ENCODE results near the gene MAPKAPK3. TPM values are rescaled to one million over a fixed set of nuclear protein-coding genes. Genes with fewer than 3 reads are reported as not detected.

MAPKAPK3 gene
- total RNA-seq, 1 experiment from 2014 or later, result 88.2 TPM

DNA sequence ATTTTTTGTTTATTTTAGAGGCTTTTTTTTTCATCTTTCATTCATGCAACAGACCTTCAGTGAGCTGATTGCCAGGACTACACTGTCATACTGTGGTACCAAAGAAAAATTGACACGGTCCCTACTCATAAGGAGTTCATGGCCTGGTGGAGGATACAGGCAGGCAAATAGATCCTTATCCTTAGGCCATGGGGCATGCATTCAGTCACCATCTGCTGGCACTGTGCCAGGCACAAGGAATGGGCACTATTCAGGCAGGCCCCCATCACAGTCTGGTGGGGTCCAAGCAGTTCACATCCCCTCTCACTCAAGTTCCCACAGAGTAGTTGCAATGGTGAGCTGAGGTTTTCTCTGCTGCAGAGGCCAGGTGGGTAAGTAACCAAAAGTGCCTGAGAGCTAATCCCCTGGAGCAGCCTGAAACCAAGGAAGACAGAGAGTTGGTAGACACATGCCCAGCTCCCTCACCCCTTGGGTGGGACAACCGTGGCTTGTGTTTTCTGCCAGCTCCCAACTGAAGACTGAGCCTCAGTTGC, 22.6 kb upstream of the MAPKAPK3 start:
- no peak for DNase-seq
- BruUV-seq (replicated peaks), result no TSS peak
- H3K79me2 ChIP-seq (ENCODE audit: low read depth), result no peaks in the 10 kb centered on the region
- no peak overlapping the region for H2AFZ ChIP-seq
- no peak overlapping the region for H3K27ac ChIP-seq
- ChIA-PET POLR2A (ENCODE audit: unreplicated experiment) (interaction anchor here (0.7 kb wide), 1 partner anchor 23 kb away, joined by 3 read pairs; no protein-coding TSS in a partner anchor), CTCF (no interaction called here)
- no peak overlapping the region for H3K4me3 ChIP-seq
- no peaks in the 10 kb centered on the region for H3K9me2 ChIP-seq (ENCODE audit: insufficient read depth)
- TF ChIP-seq, protein P1, sequence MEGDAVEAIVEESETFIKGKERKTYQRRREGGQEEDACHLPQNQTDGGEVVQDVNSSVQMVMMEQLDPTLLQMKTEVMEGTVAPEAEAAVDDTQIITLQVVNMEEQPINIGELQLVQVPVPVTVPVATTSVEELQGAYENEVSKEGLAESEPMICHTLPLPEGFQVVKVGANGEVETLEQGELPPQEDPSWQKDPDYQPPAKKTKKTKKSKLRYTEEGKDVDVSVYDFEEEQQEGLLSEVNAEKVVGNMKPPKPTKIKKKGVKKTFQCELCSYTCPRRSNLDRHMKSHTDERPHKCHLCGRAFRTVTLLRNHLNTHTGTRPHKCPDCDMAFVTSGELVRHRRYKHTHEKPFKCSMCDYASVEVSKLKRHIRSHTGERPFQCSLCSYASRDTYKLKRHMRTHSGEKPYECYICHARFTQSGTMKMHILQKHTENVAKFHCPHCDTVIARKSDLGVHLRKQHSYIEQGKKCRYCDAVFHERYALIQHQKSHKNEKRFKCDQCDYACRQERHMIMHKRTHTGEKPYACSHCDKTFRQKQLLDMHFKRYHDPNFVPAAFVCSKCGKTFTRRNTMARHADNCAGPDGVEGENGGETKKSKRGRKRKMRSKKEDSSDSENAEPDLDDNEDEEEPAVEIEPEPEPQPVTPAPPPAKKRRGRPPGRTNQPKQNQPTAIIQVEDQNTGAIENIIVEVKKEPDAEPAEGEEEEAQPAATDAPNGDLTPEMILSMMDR (conservative IDR thresholded peaks at IDR 0.05), result no peak
- no peak for TF ChIP-seq EZH2 (IDR thresholded peaks at IDR 0.05; ENCODE audit: low read depth)
- H3K4me1 ChIP-seq (replicated peaks; ENCODE audit: insufficient read depth), result no peaks in the 10 kb centered on the region
- no peaks in the 10 kb centered on the region for H4K20me1 ChIP-seq (ENCODE audit: insufficient read depth)
- no peaks in the 10 kb centered on the region for H3K9me3 ChIP-seq (ENCODE audit: insufficient read depth, low read depth)
- peaks cover 5% of the 10 kb centered on the region; the same call in 1 of the 2 replicates for H3F3A ChIP-seq (ENCODE audit: insufficient read depth, low read depth)
- H3K27me3 ChIP-seq (ENCODE audit: insufficient read depth, low read depth), result no peaks in the 10 kb centered on the region
- no peak overlapping the region for H3K4me2 ChIP-seq
- intact Hi-C loops (cut with micrococcal nuclease; ENCODE audit: unreplicated experiment), result no loop called here
- no peaks in the 10 kb centered on the region for H3K36me3 ChIP-seq (ENCODE audit: low read depth)

DNA sequence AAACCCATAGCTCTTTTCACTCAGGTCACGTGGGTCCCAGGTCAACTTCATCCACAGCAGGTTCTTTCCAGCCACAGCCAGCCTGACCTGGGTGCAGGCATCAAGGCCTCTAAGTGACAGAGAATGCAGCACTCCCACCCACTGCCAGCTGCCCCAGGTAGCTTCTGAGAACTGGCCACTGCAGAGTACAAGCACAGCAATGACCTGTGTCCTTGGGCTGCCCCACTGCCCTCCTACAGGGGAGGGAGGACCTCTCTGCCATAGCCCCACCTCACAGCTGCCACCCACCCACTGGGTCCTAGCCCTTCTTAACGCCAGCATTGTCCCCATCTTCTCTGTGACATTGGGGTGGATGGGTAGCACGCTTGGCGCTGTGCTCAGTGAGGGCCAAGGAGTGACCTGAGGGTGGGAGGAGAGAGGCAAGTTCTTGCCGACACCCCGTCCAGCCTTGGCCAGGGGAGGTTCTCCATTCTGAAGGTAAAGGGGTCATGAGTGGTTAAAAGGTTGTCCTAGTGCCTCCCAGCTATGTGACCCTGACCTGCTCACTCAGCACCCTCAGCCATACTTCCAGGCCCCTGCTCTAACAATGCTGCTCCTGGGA, 17.7 kb upstream of the MAPKAPK3 start:
- H3K4me3 ChIP-seq, result no peak overlapping the region

DNA sequence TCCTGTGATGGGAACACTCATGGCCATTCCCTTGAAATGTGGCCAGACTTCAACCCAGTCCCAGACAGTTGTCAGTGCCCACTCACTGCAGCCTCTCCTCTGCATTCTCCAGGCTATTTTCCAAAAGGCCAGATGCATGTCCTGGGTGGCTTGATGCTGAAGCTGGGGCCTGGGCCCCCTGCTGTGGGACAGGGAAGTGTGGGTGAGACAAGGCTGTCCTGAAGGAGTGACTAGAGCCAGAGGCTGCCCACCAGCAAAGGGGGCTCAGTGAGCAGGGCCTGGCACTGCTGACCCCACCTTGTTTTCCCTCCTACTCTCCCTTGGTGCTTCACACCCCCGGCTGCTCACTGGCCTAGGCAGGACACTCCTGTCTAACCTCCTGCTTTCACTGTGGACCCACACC, 17.2 kb upstream of the MAPKAPK3 start:
- Histone ChIP-seq H3K27me3 (ENCODE audit: insufficient read depth, low read depth) (no peaks in the 10 kb centered on the region), H2AFZ (no peak overlapping the region), H3K4me2 (no peak overlapping the region), H3K9me2 (ENCODE audit: insufficient read depth) (no peaks in the 10 kb centered on the region), H3K79me2 (ENCODE audit: low read depth) (no peaks in the 10 kb centered on the region), H3K36me3 (ENCODE audit: low read depth) (no peaks in the 10 kb centered on the region), H3K4me3 (no peak overlapping the region), H4K20me1 (ENCODE audit: insufficient read depth) (no peaks in the 10 kb centered on the region), H3K27ac (no peak overlapping the region), H3F3A (ENCODE audit: insufficient read depth, low read depth) (peaks cover 5% of the 10 kb centered on the region; the same call in 1 of the 2 replicates), H3K9me3 (ENCODE audit: insufficient read depth, low read depth) (no peaks in the 10 kb centered on the region), H3K4me1 (replicated peaks; ENCODE audit: insufficient read depth) (peaks cover 28% of the 10 kb centered on the region)
- DNase-seq, result no peak
- ChIA-PET CTCF (no interaction called here), POLR2A (ENCODE audit: unreplicated experiment) (no interaction called here)
- BruUV-seq (replicated peaks), result no TSS peak
- intact Hi-C loops (cut with micrococcal nuclease; ENCODE audit: unreplicated experiment), result no loop called here
- no peak for TF ChIP-seq EZH2 (IDR thresholded peaks at IDR 0.05; ENCODE audit: low read depth)
- TF ChIP-seq, protein P1 (conservative IDR thresholded peaks at IDR 0.05), result no peak

More for the DNA sequence above, 17.7 kb upstream of the MAPKAPK3 start:
- no peak for DNase-seq
- no peak overlapping the region for H2AFZ ChIP-seq
- H3K9me2 ChIP-seq (ENCODE audit: insufficient read depth), result no peaks in the 10 kb centered on the region
- H3K27me3 ChIP-seq (ENCODE audit: insufficient read depth, low read depth), result no peaks in the 10 kb centered on the region
- no peak overlapping the region for H3K27ac ChIP-seq
- TF ChIP-seq EZH2 (IDR thresholded peaks at IDR 0.05; ENCODE audit: low read depth), result no peak
- TF ChIP-seq, protein P1 (conservative IDR thresholded peaks at IDR 0.05), result no peak
- H4K20me1 ChIP-seq (ENCODE audit: insufficient read depth), result no peaks in the 10 kb centered on the region
- no TSS peak for BruUV-seq (replicated peaks)
- CTCF ChIA-PET, result no interaction called here
- peaks cover 28% of the 10 kb centered on the region for H3K4me1 ChIP-seq (replicated peaks; ENCODE audit: insufficient read depth)
- no peak overlapping the region for H3K4me2 ChIP-seq
- POLR2A ChIA-PET (ENCODE audit: unreplicated experiment), result no interaction called here
- intact Hi-C loops (cut with micrococcal nuclease; ENCODE audit: unreplicated experiment), result no loop called here
- H3F3A ChIP-seq (ENCODE audit: insufficient read depth, low read depth), result 0 out of 2 replicates have a peak, but pooled peaks cover 5% of the 10 kb centered on the region
- H3K79me2 ChIP-seq (ENCODE audit: low read depth), result no peaks in the 10 kb centered on the region
- H3K36me3 ChIP-seq (ENCODE audit: low read depth), result no peaks in the 10 kb centered on the region
- H3K9me3 ChIP-seq (ENCODE audit: insufficient read depth, low read depth), result no peaks in the 10 kb centered on the region
